Liver (tissue), 9 donors: ENCODE data around the gene RAD51B. TPM values are rescaled to one million over a fixed set of nuclear protein-coding genes. Genes with fewer than 3 reads are reported as not detected.

ENCODE experiments used
- DNase-seq: peaks from one replicate; pipeline ENCODE4 v3.0.0-alpha.2; 2017; ENCODE audit warnings: low spot score
- H3K27ac ChIP-seq, 2 donors: one replicate each; pipeline ENCODE4 v1.7.0; 2013; ENCODE audit warnings: inconsistent platforms in 2 of 2, low read length in 2 of 2, control low read depth in 1 of 2, low read depth in 1 of 2, mild to moderate bottlenecking in 1 of 2
- H3K27me3 ChIP-seq, 4 donors: one replicate each; pipeline versions ENCODE4 v1.6.1 to v1.7.0; 2013; ENCODE audit warnings: low read length in 3 of 4, inconsistent platforms in 1 of 4, mild to moderate bottlenecking in 1 of 4, moderate library complexity in 1 of 4; ENCODE audit not compliant: control insufficient read depth in 4 of 4, insufficient read depth in 4 of 4
- H3K36me3 ChIP-seq, 4 donors: one replicate each; pipeline versions ENCODE4 v1.6.1 to v1.7.0; 2013; ENCODE audit warnings: low read length in 3 of 4, mild to moderate bottlenecking in 3 of 4, low read depth in 1 of 4, moderate library complexity in 1 of 4; ENCODE audit not compliant: control insufficient read depth in 4 of 4, insufficient read depth in 3 of 4
- H3K4me1 ChIP-seq, 4 donors: one replicate each; pipeline versions ENCODE4 v1.6.1 to v1.7.0; 2013; ENCODE audit warnings: low read length in 3 of 4, mild to moderate bottlenecking in 3 of 4, moderate library complexity in 1 of 4; ENCODE audit not compliant: control insufficient read depth in 4 of 4, insufficient read depth in 4 of 4
- H3K4me3 ChIP-seq, 3 donors: one replicate each; pipeline versions ENCODE4 v1.6.1 to v1.7.0; 2013; ENCODE audit warnings: low read length in 3 of 3, control low read depth in 1 of 3, low read depth in 1 of 3, mild to moderate bottlenecking in 1 of 3
- H3K9ac ChIP-seq, 2 donors: one replicate each; pipeline ENCODE4 v1.7.0; 2013; ENCODE audit warnings: low read length in 2 of 2, mild to moderate bottlenecking in 2 of 2, moderate library complexity in 2 of 2, control low read depth in 1 of 2, low read depth in 1 of 2
- H3K9me3 ChIP-seq, 4 donors: one replicate each; pipeline versions ENCODE4 v1.6.1 to v1.7.0; 2013; ENCODE audit warnings: low read length in 3 of 4; ENCODE audit not compliant: control insufficient read depth in 4 of 4
- CTCF ChIP-seq: fragments of 150-350 bp; IDR thresholded peaks from 2 replicates; pipeline ENCODE4 v1.5.1; 2017; ENCODE audit warnings: improper control_type of control experiment, low read depth, low read length; ENCODE audit not compliant: missing input control
- EGR1 ChIP-seq, 2 donors: IDR thresholded peaks; 2 replicates each; pipeline ENCODE4 v1.6.1; 2016 to 2018; ENCODE audit warnings: antibody characterized with exemption in 2 of 2, low read depth in 2 of 2
- FOXA1 ChIP-seq: IDR thresholded peaks from 2 replicates; pipeline ENCODE4 v1.6.1; 2016; ENCODE audit warnings: antibody characterized with exemption
- FOXA2 ChIP-seq: IDR thresholded peaks from 2 replicates; pipeline ENCODE4 v1.6.1; 2016; ENCODE audit warnings: antibody characterized with exemption
- GABPA ChIP-seq, 2 donors: IDR thresholded peaks in 1 of 2; conservative IDR thresholded peaks in 1 of 2; 2 replicates each; pipeline ENCODE4 v1.6.1; 2016; ENCODE audit warnings: antibody characterized with exemption in 2 of 2, mild to moderate bottlenecking in 1 of 2, moderate library complexity in 1 of 2
- HNF4A ChIP-seq, 2 donors: conservative IDR thresholded peaks; 2 replicates each; pipeline ENCODE4 v1.6.1; 2016; ENCODE audit warnings: antibody characterized with exemption in 2 of 2, mild to moderate bottlenecking in 2 of 2
- MAX ChIP-seq: IDR thresholded peaks from 2 replicates; pipeline ENCODE4 v1.6.1; 2016; ENCODE audit warnings: antibody characterized with exemption
- NR2F2 ChIP-seq: IDR thresholded peaks from 2 replicates; pipeline ENCODE4 v1.6.1; 2016; ENCODE audit warnings: antibody characterized with exemption
- RAD21 ChIP-seq, 2 donors: IDR thresholded peaks; 2 replicates each; pipeline ENCODE4 v1.6.1; 2016; ENCODE audit warnings: antibody characterized with exemption in 2 of 2, mild to moderate bottlenecking in 2 of 2
- RXRA ChIP-seq, 2 donors: IDR thresholded peaks; 2 replicates each; pipeline ENCODE4 v1.6.1; 2017 to 2018; ENCODE audit warnings: antibody characterized with exemption in 2 of 2, mild to moderate bottlenecking in 1 of 2
- SP1 ChIP-seq: IDR thresholded peaks from 2 replicates; pipeline ENCODE4 v1.6.1; 2018; ENCODE audit warnings: antibody characterized with exemption, mild to moderate bottlenecking
- TAF1 ChIP-seq: conservative IDR thresholded peaks from 2 replicates; pipeline ENCODE4 v1.6.1; 2016; ENCODE audit warnings: antibody characterized with exemption, mild to moderate bottlenecking
- YY1 ChIP-seq: IDR thresholded peaks from 2 replicates; pipeline ENCODE4 v1.6.1; 2016; ENCODE audit warnings: antibody characterized with exemption, mild to moderate bottlenecking
- WGBS: extraction: QIAGEN DNeasy Blood & Tissue Kit; methylation state at CpG from one replicate; pipeline ENCODE4 v1.1.7; 2013; 5-methylcytosine and 5-hydroxymethylcytosine counted together
- polyA plus RNA-seq, 2 donors: library from polyadenylated mRNA; stranded (reverse) in 1 of 2; unstranded in 1 of 2; fragments of 200-250 nt in 1 of 2; fragments of >200 nt in 1 of 2; fragmentation: Nextera tagmentation in 1 of 2; extraction: Ambion mirVana in 1 of 2; gene quantifications; one replicate each; pipeline versions ENCODE4 v1.2.1 to v1.2.3, GENCODE V29; 2013 to 2015
- total RNA-seq, 2 donors: library from RNA; depleted of rRNA; stranded (reverse); fragments of >200 nt; gene quantifications; one replicate each; pipeline ENCODE4 v1.2.3, GENCODE V29; 2014
- TF ChIP-seq, protein P1 (sequence below): IDR thresholded peaks from 2 replicates; pipeline ENCODE4 v1.6.1; 2016; ENCODE audit warnings: antibody characterized with exemption
- TF ChIP-seq, protein P2 (sequence below): IDR thresholded peaks from 2 replicates; pipeline ENCODE4 v1.6.1; 2016; ENCODE audit warnings: antibody characterized with exemption, mild to moderate bottlenecking
- donor health status: healthy.
- donor health status: healthy.
- donor health status: healthy.
- donor health status: healthy.
- donor health status: healthy.

RAD51B gene
- total and polyA plus RNA-seq, 4 donors: 0.81 to 12.9 (median 2.4) TPM

- TF ChIP-seq CTCF: no peak
- TF ChIP-seq RXRA (IDR thresholded peaks at IDR 0.05): no peak
- no peak for TF ChIP-seq EGR1 (IDR thresholded peaks at IDR 0.05; ENCODE audit: low read depth in 2 of 2)
- TF ChIP-seq FOXA1: no peak
- no peak for TF ChIP-seq RAD21 (IDR thresholded peaks at IDR 0.05)
- TF ChIP-seq SP1: no peak
- TF ChIP-seq, protein P1, sequence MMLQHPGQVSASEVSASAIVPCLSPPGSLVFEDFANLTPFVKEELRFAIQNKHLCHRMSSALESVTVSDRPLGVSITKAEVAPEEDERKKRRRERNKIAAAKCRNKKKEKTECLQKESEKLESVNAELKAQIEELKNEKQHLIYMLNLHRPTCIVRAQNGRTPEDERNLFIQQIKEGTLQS: no peak
- TF ChIP-seq GABPA (IDR thresholded peaks at IDR 0.05 in 1 of 2, conservative IDR thresholded peaks at IDR 0.05 in 1 of 2): no peak
- TF ChIP-seq MAX: no peak
- TF ChIP-seq FOXA2: no peak
Measured at GRCh38 chr14:68591786-68592185, 772.2 kb downstream of the RAD51B start (continued).

- H3K9me3 ChIP-seq: no peaks in the 10 kb centered on the region
- H3K4me3 ChIP-seq: no peak overlapping the region
- H3K27me3 ChIP-seq: no peaks in the 10 kb centered on the region
- no peak for DNase-seq
- H3K9ac ChIP-seq: no peak overlapping the region
- no peak overlapping the region for H3K27ac ChIP-seq
- TF ChIP-seq YY1: no peak
- TF ChIP-seq GABPA (IDR thresholded peaks at IDR 0.05 in 1 of 2, conservative IDR thresholded peaks at IDR 0.05 in 1 of 2): no peak
- TF ChIP-seq HNF4A (conservative IDR thresholded peaks at IDR 0.05): no peak
- no peak for TF ChIP-seq MAX
- no peak for TF ChIP-seq EGR1 (IDR thresholded peaks at IDR 0.05; ENCODE audit: low read depth in 2 of 2)
- TF ChIP-seq TAF1: no peak
- no peak for TF ChIP-seq SP1
- TF ChIP-seq FOXA2: no peak
- TF ChIP-seq, protein P2, sequence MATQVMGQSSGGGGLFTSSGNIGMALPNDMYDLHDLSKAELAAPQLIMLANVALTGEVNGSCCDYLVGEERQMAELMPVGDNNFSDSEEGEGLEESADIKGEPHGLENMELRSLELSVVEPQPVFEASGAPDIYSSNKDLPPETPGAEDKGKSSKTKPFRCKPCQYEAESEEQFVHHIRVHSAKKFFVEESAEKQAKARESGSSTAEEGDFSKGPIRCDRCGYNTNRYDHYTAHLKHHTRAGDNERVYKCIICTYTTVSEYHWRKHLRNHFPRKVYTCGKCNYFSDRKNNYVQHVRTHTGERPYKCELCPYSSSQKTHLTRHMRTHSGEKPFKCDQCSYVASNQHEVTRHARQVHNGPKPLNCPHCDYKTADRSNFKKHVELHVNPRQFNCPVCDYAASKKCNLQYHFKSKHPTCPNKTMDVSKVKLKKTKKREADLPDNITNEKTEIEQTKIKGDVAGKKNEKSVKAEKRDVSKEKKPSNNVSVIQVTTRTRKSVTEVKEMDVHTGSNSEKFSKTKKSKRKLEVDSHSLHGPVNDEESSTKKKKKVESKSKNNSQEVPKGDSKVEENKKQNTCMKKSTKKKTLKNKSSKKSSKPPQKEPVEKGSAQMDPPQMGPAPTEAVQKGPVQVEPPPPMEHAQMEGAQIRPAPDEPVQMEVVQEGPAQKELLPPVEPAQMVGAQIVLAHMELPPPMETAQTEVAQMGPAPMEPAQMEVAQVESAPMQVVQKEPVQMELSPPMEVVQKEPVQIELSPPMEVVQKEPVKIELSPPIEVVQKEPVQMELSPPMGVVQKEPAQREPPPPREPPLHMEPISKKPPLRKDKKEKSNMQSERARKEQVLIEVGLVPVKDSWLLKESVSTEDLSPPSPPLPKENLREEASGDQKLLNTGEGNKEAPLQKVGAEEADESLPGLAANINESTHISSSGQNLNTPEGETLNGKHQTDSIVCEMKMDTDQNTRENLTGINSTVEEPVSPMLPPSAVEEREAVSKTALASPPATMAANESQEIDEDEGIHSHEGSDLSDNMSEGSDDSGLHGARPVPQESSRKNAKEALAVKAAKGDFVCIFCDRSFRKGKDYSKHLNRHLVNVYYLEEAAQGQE: no peak
- TF ChIP-seq RAD21 (IDR thresholded peaks at IDR 0.05): no peak
- TF ChIP-seq NR2F2: no peak
- no peaks in the 10 kb centered on the region for H3K36me3 ChIP-seq
- H3K4me1 ChIP-seq: no peaks in the 10 kb centered on the region
- WGBS: 96% methylated on average over 7 of the region's 7 CpGs
Measured at GRCh38 chr14:68592948-68593556, 773.5 kb downstream of the RAD51B start.
